ENCODE data around the gene CXCL16. TPM values are rescaled to one million over a fixed set of nuclear protein-coding genes. Genes with fewer than 3 reads are reported as not detected.
A peak's percentile ranks its signal among the peaks of the same experiment; 100 is the strongest.

Gene CXCL16
- total RNA-seq, 1 experiment from 2014 or later = 22.1 TPM

- H3K4me1 ChIP-seq (ENCODE audit: insufficient read depth, low read length) = peaks cover 16% of the 10 kb centered on the region
- H3K4me3 ChIP-seq (ENCODE audit: low read length) = peak overlapping the region; percentile 89
- H2AFZ ChIP-seq (ENCODE audit: low read length) = no peak overlapping the region
- H3F3A ChIP-seq (ENCODE audit: low read length, unreplicated experiment) = no peaks in the 10 kb centered on the region
- no peaks in the 10 kb centered on the region for H3K9me2 ChIP-seq (replicated peaks; ENCODE audit: low read length)
- peak overlapping the region; percentile 74; the same call in 1 of the 2 replicates for H3K9ac ChIP-seq (ENCODE audit: low read length)
- H3K27me3 ChIP-seq (ENCODE audit: low read length) = no peaks in the 10 kb centered on the region
- H3K79me2 ChIP-seq (ENCODE audit: low read length) = peaks cover 8% of the 10 kb centered on the region
- DNase-seq (no peak), ATAC-seq (no peak)
- TF ChIP-seq EZH2phosphoT487 (IDR thresholded peaks at IDR 0.05; ENCODE audit: borderline replicate concordance, low read length) = no peak
- H4K20me1 ChIP-seq (ENCODE audit: low read length) = no peaks in the 10 kb centered on the region
- no peaks in the 10 kb centered on the region for H3K9me3 ChIP-seq (ENCODE audit: low read length)
- intact Hi-C loops (cut with micrococcal nuclease) = no loop called here
- no peaks in the 10 kb centered on the region for H3K36me3 ChIP-seq (ENCODE audit: low read depth, low read length)
- H3K27ac ChIP-seq (ENCODE audit: low read length) = no peak overlapping the region
- BruUV-seq (replicated peaks) = no TSS peak
- POLR2A ChIA-PET (ENCODE audit: unreplicated experiment) = no interaction called here
- CTCF ChIA-PET = interaction anchor here (0.9 to 1.0 kb wide), 2 partner anchors 78 to 101 kb away, joined by 3 to 11 read pairs; partner anchors contain the start of gene ARRB2
- peak overlapping the region; percentile 95 for H3K4me2 ChIP-seq (ENCODE audit: low read length)
These were observed 48.6 kb upstream of the CXCL16 start for GRCh38 chr17:4788159-4788806.

GRCh38 chr17:4786516-4786915 lies 46.8 kb upstream of the CXCL16 start:
- DNase-seq (no peak), ATAC-seq (no peak)
- ChIA-PET POLR2A (ENCODE audit: unreplicated experiment) (interaction anchor here (0.6 kb wide), 1 partner anchor 77 kb away, joined by 3 read pairs; no protein-coding TSS in a partner anchor), CTCF (no interaction called here)
- H3F3A ChIP-seq (ENCODE audit: low read length, unreplicated experiment) = no peaks in the 10 kb centered on the region
- peak overlapping the region; percentile 39 for H3K4me3 ChIP-seq (ENCODE audit: low read length)
- H3K4me2 ChIP-seq (ENCODE audit: low read length) = peak overlapping the region; percentile 83
- no peak overlapping the region for H3K27ac ChIP-seq (ENCODE audit: low read length)
- H3K79me2 ChIP-seq (ENCODE audit: low read length) = peaks cover 8% of the 10 kb centered on the region
- H3K36me3 ChIP-seq (ENCODE audit: low read depth, low read length) = no peaks in the 10 kb centered on the region
- intact Hi-C loops (cut with micrococcal nuclease) = loop anchor here (2.0 kb wide), 1 partner anchor 56 kb away; the partner anchor contains the start of gene MED11
- H2AFZ ChIP-seq (ENCODE audit: low read length) = peak overlapping the region; percentile 55
- H3K27me3 ChIP-seq (ENCODE audit: low read length) = no peaks in the 10 kb centered on the region
- H3K9ac ChIP-seq (ENCODE audit: low read length) = no peak overlapping the region
- peaks cover 16% of the 10 kb centered on the region for H3K4me1 ChIP-seq (ENCODE audit: insufficient read depth, low read length)
- TF ChIP-seq EZH2 (IDR thresholded peaks at IDR 0.05; ENCODE audit: low read length, unreplicated experiment) (no peak), EZH2phosphoT487 (IDR thresholded peaks at IDR 0.05; ENCODE audit: borderline replicate concordance, low read length) (no peak), CTCF (conservative IDR thresholded peaks at IDR 0.05; ENCODE audit: low read depth, low read length) (no peak)
- H3K9me3 ChIP-seq (ENCODE audit: low read length) = no peaks in the 10 kb centered on the region
- no peaks in the 10 kb centered on the region for H3K9me2 ChIP-seq (replicated peaks; ENCODE audit: low read length)
- H4K20me1 ChIP-seq (ENCODE audit: low read length) = no peaks in the 10 kb centered on the region
- BruUV-seq (replicated peaks) = no TSS peak

- CTCF ChIA-PET = no interaction called here
- Histone ChIP-seq H3K4me2 (ENCODE audit: low read length) (peak within 1 kb of the TSS; percentile 83), H3K36me3 (ENCODE audit: low read depth, low read length) (no peaks in the 10 kb centered on the region), H3K9me3 (ENCODE audit: low read length) (no peaks in the 10 kb centered on the region), H3K27ac (ENCODE audit: low read length) (no peak within 1 kb of the TSS), H3K27me3 (ENCODE audit: low read length) (no peaks in the 10 kb centered on the region), H3F3A (ENCODE audit: low read length, unreplicated experiment) (no peaks in the 10 kb centered on the region), H2AFZ (ENCODE audit: low read length) (peak within 1 kb of the TSS; percentile 55), H3K4me1 (ENCODE audit: insufficient read depth, low read length) (peaks cover 16% of the 10 kb centered on the region), H4K20me1 (ENCODE audit: low read length) (no peaks in the 10 kb centered on the region), H3K9ac (ENCODE audit: low read length) (no peak within 1 kb of the TSS), H3K9me2 (replicated peaks; ENCODE audit: low read length) (no peaks in the 10 kb centered on the region), H3K4me3 (ENCODE audit: low read length) (peak within 1 kb of the TSS; percentile 39), H3K79me2 (ENCODE audit: low read length) (peaks cover 8% of the 10 kb centered on the region)
- TF ChIP-seq EZH2phosphoT487 (IDR thresholded peaks at IDR 0.05; ENCODE audit: borderline replicate concordance, low read length) = no peak
- TF ChIP-seq CTCF (conservative IDR thresholded peaks at IDR 0.05; ENCODE audit: low read depth, low read length) = no peak
- no peak for TF ChIP-seq EZH2 (IDR thresholded peaks at IDR 0.05; ENCODE audit: low read length, unreplicated experiment)
- POLR2A ChIA-PET (ENCODE audit: unreplicated experiment) = interaction anchor here (0.6 kb wide), 1 partner anchor 76 kb away, joined by 3 read pairs; no protein-coding TSS in a partner anchor
- intact Hi-C loops (cut with micrococcal nuclease) = loop anchor here (2.0 kb wide), 1 partner anchor 55 kb away; the partner anchor contains the start of gene MED11
- no TSS peak for BruUV-seq (replicated peaks)
- ATAC-seq (peak; percentile 2; the same call in 1 of the 2 replicates), DNase-seq (peak; percentile 32)
These were observed 46.4 kb upstream of the CXCL16 start, which contains the start of gene VMO1 for GRCh38 chr17:4786106-4786511. Gene VMO1, minus strand, starts transcription at chr17:4786364. Its CDS starts 12 bp downstream, at chr17:4786352.
